GM12878 (cell line): ENCODE measurements around the gene PLP2. TPM values are rescaled to one million over a fixed set of nuclear protein-coding genes. Genes with fewer than 3 reads are reported as not detected.

Experiments
- ATAC-seq: fragments of 200-7000 bp; cut with Tn5 transposase; 3 replicates; pipeline ENCODE4 v1.9.1; 2020; ENCODE audit warnings: mild to moderate bottlenecking, moderate library complexity
- BruUV-seq: library from RNA; stranded (reverse); fragments of 400-500 nt; replicated peaks from 2 replicates; lab custom pipeline; 2021; lab: Mats Ljungman, UMichigan
- CTCF ChIA-PET: fragments of 300-600 bp; sonication (Branson Sonifier 250); formaldehyde crosslinking; extraction: SDS; loops from one replicate; lab custom pipeline; 2021; ENCODE audit warnings: inconsistent platforms; lab: Yijun Ruan, JAX
- POLR2A ChIA-PET: fragments of 350-600 bp; formaldehyde crosslinking; extraction: SDS; loops from one replicate; lab custom pipeline; 2021; ENCODE audit warnings: inconsistent platforms; lab: Charles Lee
- RAD21 ChIA-PET: fragments of 300-600 bp; sonication (Branson Sonifier 250); formaldehyde crosslinking; loops from one replicate; lab custom pipeline; 2023; ENCODE audit warnings: antibody characterized with exemption; ENCODE audit not compliant: unreplicated experiment; lab: Charles Lee
- SMC1A ChIA-PET: fragments of 300-600 bp; sonication (Branson Sonifier 250); formaldehyde crosslinking; loops from one replicate; lab custom pipeline; 2023; ENCODE audit not compliant: unreplicated experiment, uncharacterized antibody; lab: Charles Lee
- DNase-seq: peaks from one replicate; pipeline ENCODE4 v3.0.0-alpha.2; 2011; ENCODE audit warnings: low read depth, low spot score
- FAIRE-seq: peaks from 3 replicates; lab custom pipeline; 2011; peaks lifted over from hg19 to GRCh38; lab: Jason Lieb, UNC
- H2AFZ ChIP-seq: 2 replicates; pipeline ENCODE4 v1.6.0; 2011; ENCODE audit warnings: low read depth, low read length, control low read depth; ENCODE audit not compliant: control insufficient read depth
- H3K27ac ChIP-seq: 2 replicates; pipeline ENCODE4 v1.5.1; 2011; ENCODE audit warnings: control low read depth; ENCODE audit not compliant: control insufficient read depth, insufficient read depth
- H3K27me3 ChIP-seq, 2 experiments: replicated peaks in 1 of 2; 2 replicates each; pipeline versions ENCODE4 v1.6.0 to v1.6.1; 2011; ENCODE audit warnings: low read length in 1 of 2; ENCODE audit not compliant: control insufficient read depth in 2 of 2, insufficient read depth in 2 of 2
- H3K36me3 ChIP-seq, 2 experiments: 2 replicates each; pipeline ENCODE4 v1.5.1; 2011; ENCODE audit warnings: low read length in 1 of 2; ENCODE audit not compliant: control insufficient read depth in 2 of 2, insufficient read depth in 2 of 2
- H3K4me1 ChIP-seq: 2 replicates; pipeline ENCODE4 v1.6.1; 2011; ENCODE audit warnings: mild to moderate bottlenecking, low read length, moderate library complexity, mixed read lengths; ENCODE audit not compliant: control insufficient read depth, insufficient read depth
- H3K4me2 ChIP-seq: 2 replicates; pipeline ENCODE4 v1.6.0; 2011; ENCODE audit warnings: control low read depth; ENCODE audit not compliant: control insufficient read depth, insufficient read depth
- H3K4me3 ChIP-seq: fragments of 200-600 bp; sonication (generic); 2 replicates; pipeline ENCODE4 v1.5.1; 2016
- H3K79me2 ChIP-seq: 2 replicates; pipeline ENCODE4 v1.6.0; 2011; ENCODE audit warnings: low read length; ENCODE audit not compliant: control insufficient read depth, insufficient read depth
- H3K9ac ChIP-seq: 2 replicates; pipeline ENCODE4 v1.8.0; 2011; ENCODE audit warnings: low read length, control low read depth, mixed read lengths; ENCODE audit not compliant: control insufficient read depth, insufficient read depth
- H3K9me3 ChIP-seq: replicated peaks from 3 replicates; pipeline ENCODE4 v1.5.1; 2011; ENCODE audit warnings: mild to moderate bottlenecking, low read length; ENCODE audit not compliant: control insufficient read depth, insufficient read depth
- H4K20me1 ChIP-seq: 2 replicates; pipeline ENCODE4 v1.6.0; 2011; ENCODE audit not compliant: control insufficient read depth, insufficient read depth
- BCL11A ChIP-seq: IDR thresholded peaks from 2 replicates; pipeline ENCODE4 v1.6.1; 2011; ENCODE audit warnings: low read depth, low read length
- BRCA1 ChIP-seq: IDR thresholded peaks from 2 replicates; pipeline ENCODE4 v1.6.1; 2011; ENCODE audit warnings: low read depth, low read length, improper control_type of control experiment
- E2F4 ChIP-seq: IDR thresholded peaks from 2 replicates; pipeline ENCODE4 v1.6.1; 2012; ENCODE audit warnings: low read depth, low read length, improper control_type of control experiment
- ESRRA ChIP-seq: IDR thresholded peaks from 2 replicates; pipeline ENCODE4 v1.6.1; 2012; ENCODE audit warnings: mild to moderate bottlenecking, low read length, improper control_type of control experiment
- PKNOX1 ChIP-seq: fragments of 450-650 bp; IDR thresholded peaks from 2 replicates; pipeline ENCODE4 v1.6.1; 2016; ENCODE audit warnings: mild to moderate bottlenecking
- ZZZ3 ChIP-seq: IDR thresholded peaks from 2 replicates; pipeline ENCODE4 v1.6.1; 2011; ENCODE audit warnings: low read depth; ENCODE audit not compliant: control insufficient read depth, insufficient read length
- WGBS: methylation state at CpG from one replicate; pipeline ENCODE4 v1.1.6; 2016; ENCODE audit warnings: low lambda C conversion rate; ENCODE audit not compliant: insufficient replicate concordance, insufficient coverage; ENCODE audit errors: missing lambda C conversion rate; 5-methylcytosine and 5-hydroxymethylcytosine counted together
- in situ Hi-C: fragments of 300-500 bp; cut with MboI; formaldehyde crosslinking; loops from 9 replicates; pipeline ENCODE4 v1.14.3; 2018; ENCODE audit warnings: mixed read lengths
- intact Hi-C: fragments of 100-400 bp; cut with micrococcal nuclease; formaldehyde crosslinking; loops from one replicate; pipeline ENCODE4 v1.14.2; 2022; ENCODE audit not compliant: unreplicated experiment
- polyA plus RNA-seq, 11 experiments: library from polyadenylated mRNA; depleted of rRNA in 4 of 11; unstranded in 6 of 11; stranded (reverse) in 5 of 11; fragments of >200 nt; fragmentation: Nextera tagmentation in 4 of 11; fragmentation: Illumina TruSeq in 1 of 11; extraction: Ambion mirVana in 4 of 11; extraction: Trizol in 1 of 11; gene quantifications; 1 replicate in 1 of 11; 2 replicates in 10 of 11; pipeline versions ENCODE4 v1.2.1 to v1.2.3, GENCODE V29; 2011 to 2016; ENCODE audit warnings: inconsistent platforms in 2 of 11, missing spikeins in 2 of 11, low read depth in 1 of 11
- total RNA-seq, 4 experiments: library from RNA; depleted of rRNA in 3 of 4; stranded (reverse); fragments of >200 nt in 3 of 4; fragmentation: Illumina TruSeq in 1 of 4; extraction: Trizol in 1 of 4; gene quantifications; 2 replicates each; pipeline versions ENCODE4 v1.2.1 to v1.2.3, GENCODE V29; 2013 to 2021

The PLP2 gene
- total and polyA plus RNA-seq, 10 of the 15 experiments (the other 5 are each of a cell fraction or from before 2014, with no cell fraction given): 56.6 to 177 (median 99.3) TPM

GRCh38 chrX:49174723-49175122 lies 3.0 kb downstream of the PLP2 start:
- ChIA-PET SMC1A (no interaction called here), POLR2A (interaction anchor here (0.6 kb wide), 1 partner anchor 75 kb away, joined by 3 read pairs; no protein-coding TSS in a partner anchor)
- Histone ChIP-seq H3K9ac (no peak overlapping the region), H3K27ac (no peak overlapping the region)
- no peak for ATAC-seq
- WGBS: 76% methylated on average over 3 of the region's 3 CpGs
- peak; percentile 53; the same call in 1 of the 2 replicates for TF ChIP-seq PKNOX1
- no peak for TF ChIP-seq ESRRA
- TF ChIP-seq, all 136 proteins: peak for 1
- Histone ChIP-seq H3K79me2 (peaks cover 6% of the 10 kb centered on the region), H3K36me3 (no peaks in the 10 kb centered on the region; a peak in 3 of 4 replicates), H3K9me3 (no peaks in the 10 kb centered on the region; the same call in 2 of the 3 replicates), H2AFZ (no peak overlapping the region), H3K4me2 (no peak overlapping the region), H4K20me1 (no peaks in the 10 kb centered on the region), H3K4me1 (peaks cover 6% of the 10 kb centered on the region; the same call in 1 of the 2 replicates), H3K27me3 (no peaks in the 10 kb centered on the region), H3K4me3 (no peak overlapping the region)
- in situ Hi-C loops: no loop called here
- no TSS peak for BruUV-seq
- ChIA-PET CTCF (no interaction called here), RAD21 (no interaction called here)
- intact Hi-C loops: no loop called here
- no peak for FAIRE-seq
- DNase-seq: no peak

GRCh38 chrX:49175435-49176274 lies 4.0 kb downstream of the PLP2 start:
- Histone ChIP-seq H4K20me1 (no peaks in the 10 kb centered on the region), H3K4me1 (peaks cover 5% of the 10 kb centered on the region; the same call in 1 of the 2 replicates), H2AFZ (no peak overlapping the region), H3K9me3 (no peaks in the 10 kb centered on the region; the same call in 2 of the 3 replicates), H3K79me2 (peaks cover 6% of the 10 kb centered on the region), H3K4me3 (no peak overlapping the region), H3K27ac (no peak overlapping the region), H3K4me2 (no peak overlapping the region), H3K36me3 (no peaks in the 10 kb centered on the region; a peak in 3 of 4 replicates), H3K27me3 (no peaks in the 10 kb centered on the region), H3K9ac (no peak overlapping the region)
- ChIA-PET SMC1A (no interaction called here), POLR2A (no interaction called here), CTCF (no interaction called here), RAD21 (no interaction called here)
- DNase-seq (no peak), FAIRE-seq (no peak), ATAC-seq (no peak)
- BruUV-seq: no TSS peak
- TF ChIP-seq E2F4 (no peak), BRCA1 (no peak), BCL11A (no peak), ZZZ3 (no peak)
- 80% methylated on average over 39 of the region's 43 CpGs for WGBS
- intact Hi-C loops: no loop called here
- in situ Hi-C loops: no loop called here
